Naive thymus-derived CD4-positive, alpha-beta T cell (primary cell): Measurements from ENCODE around the gene CTPS2. TPM values are rescaled to one million over a fixed set of nuclear protein-coding genes. Genes with fewer than 3 reads are reported as not detected.

Experiments used
- ATAC-seq: fragments of 150-1000 bp; cut with Tn5 transposase; 2 replicates; pipeline ENCODE4 v1.10.0; 2021; ENCODE audit warnings: mild to moderate bottlenecking, moderate library complexity
- CTCF ChIA-PET: fragments of 350-600 bp; sonication (Branson Sonifier 250); formaldehyde crosslinking; loops from one replicate; lab custom pipeline; 2021; ENCODE audit warnings: antibody characterized with exemption; lab: Charles Lee
- POLR2A ChIA-PET: fragments of 350-600 bp; sonication (Branson Sonifier 250); formaldehyde crosslinking; loops from one replicate; lab custom pipeline; 2021; ENCODE audit warnings: antibody characterized with exemption, inconsistent platforms; lab: Charles Lee
- DNase-seq, 9 donors: peaks; one replicate each; pipeline versions ENCODE4 v3.0.0 to v3.0.0-alpha.2; 2020 to 2022; ENCODE audit warnings: mixed read lengths in 1 of 9
- H3K27ac ChIP-seq: one replicate; pipeline ENCODE4 v1.7.0; 2013; ENCODE audit warnings: mild to moderate bottlenecking, low read depth, low read length, moderate library complexity
- H3K27me3 ChIP-seq, 2 donors: one replicate each; pipeline ENCODE4 v1.7.0; 2013; ENCODE audit warnings: low read length in 2 of 2, mild to moderate bottlenecking in 2 of 2, moderate library complexity in 2 of 2; ENCODE audit not compliant: control insufficient read depth in 2 of 2, insufficient read depth in 2 of 2
- H3K36me3 ChIP-seq, 3 experiments: 1 replicate in 2 of 3; 2 replicates in 1 of 3; pipeline ENCODE4 v1.7.0; 2013; ENCODE audit warnings: low read length in 3 of 3, mild to moderate bottlenecking in 3 of 3, moderate library complexity in 1 of 3; ENCODE audit not compliant: insufficient read depth in 3 of 3, control insufficient read depth in 2 of 3
- H3K4me1 ChIP-seq, 2 donors: one replicate each; pipeline ENCODE4 v1.7.0; 2013; ENCODE audit warnings: low read length in 2 of 2, mild to moderate bottlenecking in 2 of 2, moderate library complexity in 1 of 2; ENCODE audit not compliant: control insufficient read depth in 2 of 2, insufficient read depth in 2 of 2
- H3K4me3 ChIP-seq: 2 replicates; pipeline ENCODE4 v1.7.0; 2013; ENCODE audit warnings: mild to moderate bottlenecking, low read length
- H3K9me3 ChIP-seq, 3 experiments: 1 replicate in 2 of 3; 2 replicates in 1 of 3; pipeline ENCODE4 v1.7.0; 2013; ENCODE audit warnings: low read length in 3 of 3; ENCODE audit not compliant: control insufficient read depth in 2 of 3
- H3K27ac Mint-ChIP-seq, 9 donors: one replicate each; pipeline ENCODE4 v1.8.0; 2020 to 2022; ENCODE audit warnings: mixed read lengths in 9 of 9, mild to moderate bottlenecking in 8 of 9, moderate library complexity in 5 of 9, inconsistent platforms in 2 of 9
- H3K27me3 Mint-ChIP-seq, 5 donors: one replicate each; pipeline ENCODE4 v1.8.0; 2021 to 2022; ENCODE audit warnings: mixed read lengths in 5 of 5, mild to moderate bottlenecking in 1 of 5
- H3K36me3 Mint-ChIP-seq, 5 donors: one replicate each; pipeline ENCODE4 v1.8.0; 2020 to 2022; ENCODE audit warnings: mixed read lengths in 5 of 5, mild to moderate bottlenecking in 3 of 5, inconsistent platforms in 1 of 5
- H3K4me1 Mint-ChIP-seq, 7 donors: one replicate each; pipeline ENCODE4 v1.8.0; 2020 to 2022; ENCODE audit warnings: mixed read lengths in 7 of 7, mild to moderate bottlenecking in 3 of 7, inconsistent platforms in 1 of 7
- H3K4me3 Mint-ChIP-seq, 10 donors: one replicate each; pipeline ENCODE4 v1.8.0; 2020 to 2022; ENCODE audit warnings: mild to moderate bottlenecking in 10 of 10, mixed read lengths in 10 of 10, moderate library complexity in 6 of 10, inconsistent platforms in 2 of 10
- H3K9me3 Mint-ChIP-seq, 11 donors: one replicate each; pipeline ENCODE4 v1.8.0; 2020 to 2022; ENCODE audit warnings: mixed read lengths in 11 of 11, mild to moderate bottlenecking in 4 of 11, inconsistent platforms in 1 of 11, moderate library complexity in 1 of 11
- intact Hi-C, 2 donors: fragments of 100-400 bp; cut with micrococcal nuclease; formaldehyde crosslinking; loops; one replicate each; pipeline ENCODE4 v1.15.1; 2023
- polyA plus RNA-seq, 2 donors: library from polyadenylated mRNA; unstranded; fragments of 300-500 nt; fragmentation: Illumina TruSeq; gene quantifications; one replicate each; pipeline ENCODE4 v1.2.3, GENCODE V29; 2021
- total RNA-seq, 6 experiments: library from RNA in 5 of 6; stranded (reverse) in 5 of 6; gene quantifications; 1 replicate in 5 of 6; 2 replicates in 1 of 6; pipeline ENCODE4 v1.2.3 and lab custom pipeline; 2021 to 2026

The CTPS2 gene
- total and polyA plus RNA-seq, 7 experiments from 2014 or later = 2.7 to 8.9 (median 5.6) TPM

- no peak overlapping the region for H3K4me3 ChIP-seq
- H3K27ac Mint-ChIP-seq = no peak overlapping the region
- H3K9me3 Mint-ChIP-seq = no peaks in the 10 kb centered on the region
- H3K4me1 Mint-ChIP-seq = peaks cover 0 to 5% (median 0%) of the 10 kb centered on the region in 7 donors
- DNase-seq (no peak), ATAC-seq (no peak)
- peaks cover 0 to 14% (median 0%) of the 10 kb centered on the region in 5 donors for H3K36me3 Mint-ChIP-seq
- no peak overlapping the region for H3K4me3 Mint-ChIP-seq
- ChIA-PET POLR2A (no interaction called here), CTCF (interaction anchor here (0.6 to 1.0 kb wide), 2 partner anchors 27 to 207 kb away, joined by 3 to 4 read pairs; no protein-coding TSS in a partner anchor)
- H3K27me3 Mint-ChIP-seq = no peaks in the 10 kb centered on the region
- no peak overlapping the region for H3K27ac ChIP-seq
- no peaks in the 10 kb centered on the region for H3K36me3 ChIP-seq
- no peaks in the 10 kb centered on the region for H3K4me1 ChIP-seq
- H3K27me3 ChIP-seq = no peaks in the 10 kb centered on the region
- intact Hi-C loops = no loop called here
- H3K9me3 ChIP-seq = no peaks in the 10 kb centered on the region
Observed at GRCh38 chrX:16643176-16643575, 69.3 kb downstream of the CTPS2 start.

DNA sequence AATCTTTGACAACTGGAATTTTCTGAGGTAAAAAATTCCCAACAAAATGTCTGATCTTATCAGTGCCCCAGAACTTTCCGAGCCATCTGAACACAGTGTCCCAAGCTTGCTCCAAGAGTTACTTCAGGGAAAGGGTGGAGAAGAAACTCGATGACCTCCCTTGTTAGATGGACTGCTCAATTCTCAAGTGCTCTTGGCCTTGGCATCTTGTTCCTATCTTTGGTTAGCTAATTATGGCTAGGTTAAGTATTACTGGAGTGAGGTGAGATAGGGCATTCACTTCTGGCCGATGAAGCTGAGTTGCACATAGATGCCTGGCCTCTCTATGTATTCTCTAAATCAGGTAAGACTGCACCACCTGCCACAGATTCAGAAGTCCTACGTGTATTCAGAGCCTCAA is 71.6 kb downstream of the CTPS2 start:
- CTCF ChIA-PET = interaction anchor here (0.6 to 0.8 kb wide), 2 partner anchors 11 to 73 kb away, joined by 3 read pairs; no protein-coding TSS in a partner anchor
- DNase-seq = no peak
- Mint-ChIP-seq H3K27me3 (no peaks in the 10 kb centered on the region), H3K9me3 (no peaks in the 10 kb centered on the region), H3K36me3 (peaks cover 0 to 10% (median 0%) of the 10 kb centered on the region in 5 donors), H3K4me3 (no peak overlapping the region), H3K27ac (peak overlapping the region in 1 of 9 donors; percentile 28), H3K4me1 (peaks cover 0 to 5% (median 0%) of the 10 kb centered on the region in 7 donors)
- Histone ChIP-seq H3K36me3 (no peaks in the 10 kb centered on the region), H3K27me3 (no peaks in the 10 kb centered on the region), H3K27ac (no peak overlapping the region), H3K4me3 (no peak overlapping the region), H3K4me1 (no peaks in the 10 kb centered on the region), H3K9me3 (no peaks in the 10 kb centered on the region)
- intact Hi-C loops = no loop called here
- ATAC-seq = no peak
- POLR2A ChIA-PET = no interaction called here

DNA sequence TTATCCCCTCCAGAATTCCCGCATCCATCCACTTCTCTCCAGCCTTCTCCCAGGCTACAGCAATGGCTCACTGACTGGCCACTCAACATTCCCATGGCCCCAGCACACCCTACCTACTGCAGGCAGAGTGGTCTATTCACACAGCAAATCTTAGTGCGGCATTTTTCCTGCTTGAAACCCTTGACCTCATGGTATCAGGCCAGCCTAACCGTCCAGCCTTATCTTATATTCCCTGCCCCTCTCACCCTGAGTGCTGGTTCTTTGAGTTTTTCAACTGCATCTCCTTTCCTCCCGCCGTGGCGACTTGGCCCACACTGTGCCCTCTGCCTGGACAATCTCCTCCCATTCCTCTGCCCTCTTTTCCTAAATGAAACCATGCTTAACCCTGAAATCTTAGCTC is 72.5 kb downstream of the CTPS2 start:
- Mint-ChIP-seq H3K36me3 (peaks cover 0 to 10% (median 0%) of the 10 kb centered on the region in 5 donors), H3K4me1 (peaks cover 0 to 5% (median 0%) of the 10 kb centered on the region in 7 donors), H3K27me3 (no peaks in the 10 kb centered on the region), H3K27ac (no peak overlapping the region), H3K4me3 (no peak overlapping the region), H3K9me3 (no peaks in the 10 kb centered on the region)
- Histone ChIP-seq H3K9me3 (no peaks in the 10 kb centered on the region), H3K4me1 (no peaks in the 10 kb centered on the region), H3K36me3 (no peaks in the 10 kb centered on the region), H3K4me3 (no peak overlapping the region), H3K27ac (no peak overlapping the region), H3K27me3 (no peaks in the 10 kb centered on the region)
- no peak for ATAC-seq
- CTCF ChIA-PET = interaction anchor here (0.8 kb wide), 1 partner anchor 10 kb away, joined by 3 read pairs; no protein-coding TSS in a partner anchor
- POLR2A ChIA-PET = no interaction called here
- DNase-seq = no peak
- intact Hi-C loops = loop anchor here in 1 of 2 donors (10.0 kb wide), 1 partner anchor 55 kb away; no protein-coding TSS in a partner anchor

DNA sequence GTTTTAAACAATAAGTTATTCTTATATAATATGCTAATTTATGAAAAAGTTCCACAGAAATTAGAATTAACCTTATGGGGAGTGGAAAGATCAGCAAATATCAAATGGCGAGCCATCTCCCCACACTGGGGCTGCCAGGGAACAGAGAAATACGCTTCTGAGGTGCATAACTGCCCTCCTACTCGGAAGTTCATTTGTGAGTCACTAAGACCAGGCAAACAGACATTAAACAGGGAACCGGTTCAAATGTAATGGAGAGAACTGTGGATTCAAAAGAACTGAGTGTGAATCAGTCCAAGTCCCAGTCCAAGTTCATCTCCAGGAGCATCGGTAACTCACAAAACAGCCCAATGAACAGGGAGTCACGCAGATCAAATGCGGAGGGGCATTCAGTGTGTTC is 73.9 kb downstream of the CTPS2 start:
- H3K4me1 ChIP-seq = no peaks in the 10 kb centered on the region
- no peak for ATAC-seq
- H3K4me3 Mint-ChIP-seq = no peak overlapping the region
- no peak overlapping the region for H3K27ac Mint-ChIP-seq
- no peak for DNase-seq
- no peaks in the 10 kb centered on the region for H3K27me3 Mint-ChIP-seq
- no peaks in the 10 kb centered on the region for H3K9me3 ChIP-seq
- peaks cover 0 to 8% (median 5%) of the 10 kb centered on the region in 7 donors for H3K4me1 Mint-ChIP-seq
- ChIA-PET POLR2A (no interaction called here), CTCF (no interaction called here)
- no peaks in the 10 kb centered on the region for H3K27me3 ChIP-seq
- H3K27ac ChIP-seq = no peak overlapping the region
- no peaks in the 10 kb centered on the region for H3K9me3 Mint-ChIP-seq
- H3K36me3 Mint-ChIP-seq = peaks cover 0 to 10% (median 2%) of the 10 kb centered on the region in 5 donors
- H3K4me3 ChIP-seq = no peak overlapping the region
- intact Hi-C loops = loop anchor here in 1 of 2 donors (10.0 kb wide), 1 partner anchor 54 kb away; no protein-coding TSS in a partner anchor
- no peaks in the 10 kb centered on the region for H3K36me3 ChIP-seq

DNA sequence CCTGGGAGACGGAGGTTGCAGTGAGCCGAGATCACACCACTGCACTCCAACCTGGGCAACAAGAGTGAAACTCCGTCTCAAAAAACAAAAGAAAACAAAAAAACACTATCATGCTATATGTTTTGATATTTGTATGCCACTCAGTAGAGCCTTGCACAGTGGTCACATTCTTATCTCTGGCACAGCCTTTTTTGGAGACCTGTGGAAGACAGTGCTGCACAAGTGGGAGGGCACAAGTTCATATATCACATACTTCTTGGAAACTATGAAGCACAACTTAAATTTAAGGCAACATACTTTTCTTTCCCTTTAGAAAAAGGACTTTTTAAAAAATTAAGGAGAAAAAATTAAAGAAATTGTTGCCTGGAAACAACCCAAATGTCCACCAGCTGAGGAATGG is 76.9 kb downstream of the CTPS2 start:
- Histone ChIP-seq H3K36me3 (no peaks in the 10 kb centered on the region), H3K27ac (no peak overlapping the region), H3K4me3 (no peak overlapping the region), H3K4me1 (no peaks in the 10 kb centered on the region), H3K9me3 (no peaks in the 10 kb centered on the region), H3K27me3 (no peaks in the 10 kb centered on the region)
- no peak overlapping the region for H3K4me3 Mint-ChIP-seq
- DNase-seq (no peak), ATAC-seq (no peak)
- CTCF ChIA-PET = no interaction called here
- H3K27me3 Mint-ChIP-seq = no peaks in the 10 kb centered on the region
- H3K27ac Mint-ChIP-seq = no peak overlapping the region
- intact Hi-C loops = loop anchor here in 1 of 2 donors (10.0 kb wide), 1 partner anchor 51 kb away; no protein-coding TSS in a partner anchor
- POLR2A ChIA-PET = no interaction called here
- peaks cover 0 to 2% (median 0%) of the 10 kb centered on the region in 11 donors for H3K9me3 Mint-ChIP-seq
- peaks cover 0 to 8% (median 5%) of the 10 kb centered on the region in 7 donors for H3K4me1 Mint-ChIP-seq
- peaks cover 0 to 10% (median 2%) of the 10 kb centered on the region in 5 donors for H3K36me3 Mint-ChIP-seq

DNA sequence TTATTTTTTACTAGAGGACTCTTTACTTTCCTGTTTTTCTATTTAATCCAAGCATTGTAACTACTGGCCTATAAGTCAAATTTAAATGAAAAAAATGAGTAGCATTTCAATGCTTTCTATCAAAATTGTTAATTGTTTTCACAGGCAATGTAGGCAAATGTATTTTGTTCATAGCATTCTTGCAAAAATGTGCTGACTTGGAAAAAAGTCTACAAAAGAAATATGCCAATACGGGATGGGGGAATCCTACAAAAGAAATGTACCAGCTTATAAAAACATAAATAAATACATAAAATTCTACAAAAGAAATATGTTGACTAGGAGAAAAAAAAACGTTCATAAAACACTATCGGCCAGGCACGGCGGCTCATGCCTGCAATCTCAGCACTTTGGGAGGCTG is 77.4 kb downstream of the CTPS2 start:
- Histone ChIP-seq H3K27me3 (no peaks in the 10 kb centered on the region), H3K27ac (no peak overlapping the region), H3K4me1 (no peaks in the 10 kb centered on the region), H3K9me3 (no peaks in the 10 kb centered on the region), H3K36me3 (no peaks in the 10 kb centered on the region), H3K4me3 (no peak overlapping the region)
- ChIA-PET CTCF (no interaction called here), POLR2A (no interaction called here)
- DNase-seq = no peak
- H3K27me3 Mint-ChIP-seq = no peaks in the 10 kb centered on the region
- peaks cover 0 to 8% (median 5%) of the 10 kb centered on the region in 7 donors for H3K4me1 Mint-ChIP-seq
- H3K4me3 Mint-ChIP-seq = no peak overlapping the region
- intact Hi-C loops = loop anchor here in 1 of 2 donors (10.0 kb wide), 1 partner anchor 50 kb away; no protein-coding TSS in a partner anchor
- H3K27ac Mint-ChIP-seq = peak overlapping the region in 1 of 9 donors; percentile 41
- ATAC-seq = no peak
- peaks cover 0 to 2% (median 0%) of the 10 kb centered on the region in 11 donors for H3K9me3 Mint-ChIP-seq
- peaks cover 0 to 10% (median 2%) of the 10 kb centered on the region in 5 donors for H3K36me3 Mint-ChIP-seq

- peak overlapping the region in 1 of 9 donors; percentile 9 for H3K27ac Mint-ChIP-seq
Observed at GRCh38 chrX:16633754-16634153, 78.7 kb downstream of the CTPS2 start.

More at GRCh38 chrX:16633754-16634153, 78.7 kb downstream of the CTPS2 start:
- H3K36me3 Mint-ChIP-seq = peaks cover 0 to 9% (median 4%) of the 10 kb centered on the region in 5 donors
- peaks cover 0 to 8% (median 5%) of the 10 kb centered on the region in 7 donors for H3K4me1 Mint-ChIP-seq
- no peak overlapping the region for H3K4me3 Mint-ChIP-seq
- Histone ChIP-seq H3K4me1 (no peaks in the 10 kb centered on the region), H3K27me3 (no peaks in the 10 kb centered on the region), H3K27ac (no peak overlapping the region), H3K36me3 (no peaks in the 10 kb centered on the region), H3K9me3 (no peaks in the 10 kb centered on the region), H3K4me3 (no peak overlapping the region)
- H3K9me3 Mint-ChIP-seq = peaks cover 0 to 2% (median 0%) of the 10 kb centered on the region in 11 donors
- no peaks in the 10 kb centered on the region for H3K27me3 Mint-ChIP-seq
- ATAC-seq = no peak
- CTCF ChIA-PET = no interaction called here
- no peak for DNase-seq
- intact Hi-C loops = loop anchor here in 1 of 2 donors (10.0 kb wide), 1 partner anchor 49 kb away; no protein-coding TSS in a partner anchor
- POLR2A ChIA-PET = no interaction called here
